GF-D8 (cell line): ENCODE data around the gene ALPK1.

ENCODE experiments used
- DNase-seq: peaks from one replicate; lab custom pipeline; 2025; lab: John Stamatoyannopoulos, UW

Gene ALPK1

GRCh38 chr4:112328734-112329130, 31.6 kb downstream of the ALPK1 start:
- no peak for DNase-seq

GRCh38 chr4:112329672-112330375, 32.7 kb downstream of the ALPK1 start:
- DNase-seq = no peak

GRCh38 chr4:112330921-112331320, 33.8 kb downstream of the ALPK1 start:
- no peak for DNase-seq

GRCh38 chr4:112332398-112332797, 35.2 kb downstream of the ALPK1 start:
- DNase-seq = no peak

- DNase-seq = no peak
Measured at GRCh38 chr4:112340023-112340422, 42.9 kb downstream of the ALPK1 start.

- DNase-seq = no peak
Measured at GRCh38 chr4:112341033-112341432, 43.9 kb downstream of the ALPK1 start.

- DNase-seq = no peak
Measured at GRCh38 chr4:112343330-112344080, 46.3 kb downstream of the ALPK1 start.

GRCh38 chr4:112348488-112349158, 51.5 kb downstream of the ALPK1 start:
- DNase-seq = no peak

- no peak for DNase-seq
Measured at GRCh38 chr4:112352736-112353135, 55.6 kb downstream of the ALPK1 start.

GRCh38 chr4:112355662-112356061, 58.5 kb downstream of the ALPK1 start:
- no peak for DNase-seq

- no peak for DNase-seq
Measured at GRCh38 chr4:112357453-112357852, 60.3 kb downstream of the ALPK1 start.

GRCh38 chr4:112357897-112358296, 60.7 kb downstream of the ALPK1 start:
- no peak for DNase-seq

GRCh38 chr4:112358415-112358814, 61.2 kb downstream of the ALPK1 start:
- no peak for DNase-seq

- DNase-seq = no peak
Measured at GRCh38 chr4:112358952-112359749, 62.0 kb downstream of the ALPK1 start.

GRCh38 chr4:112361181-112361791, 64.1 kb downstream of the ALPK1 start:
- DNase-seq = no peak

GRCh38 chr4:112370466-112370865, 73.3 kb downstream of the ALPK1 start:
- DNase-seq = no peak

GRCh38 chr4:112371361-112371760, 74.2 kb downstream of the ALPK1 start:
- no peak for DNase-seq

- DNase-seq = no peak
Measured at GRCh38 chr4:112374850-112375249, 77.7 kb downstream of the ALPK1 start.

GRCh38 chr4:112377171-112377570, 80.0 kb downstream of the ALPK1 start:
- no peak for DNase-seq

- no peak for DNase-seq
Measured at GRCh38 chr4:112377594-112378242, 80.5 kb downstream of the ALPK1 start.

GRCh38 chr4:112378243-112378620, 81.1 kb downstream of the ALPK1 start:
- no peak for DNase-seq
